ENCODE results near the gene TGM1.

DNA sequence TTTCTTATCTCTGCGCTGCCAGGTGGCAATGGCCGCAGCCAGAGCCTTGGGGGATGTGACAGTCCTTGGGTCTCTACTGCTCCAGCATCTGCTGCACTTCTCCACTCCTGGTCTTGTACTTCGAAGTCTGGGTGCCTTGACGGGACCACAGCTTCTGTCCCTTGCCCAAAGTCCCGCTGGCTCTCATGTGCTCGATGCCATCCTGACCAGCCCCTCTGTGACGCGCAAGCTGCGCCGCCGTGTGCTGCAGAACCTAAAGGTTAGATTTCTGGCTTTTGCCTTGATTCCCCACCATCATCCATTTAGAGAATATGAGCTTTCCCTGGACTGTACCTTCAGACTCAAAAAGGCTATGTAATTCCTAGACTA lies 41.0 kb upstream of the TGM1 start:
- TF ChIP-seq NR2F1 (conservative IDR thresholded peaks at IDR 0.05) = no peak
- no peak for TF ChIP-seq RAD51 (IDR thresholded peaks at IDR 0.05)
- TF ChIP-seq, protein P1, sequence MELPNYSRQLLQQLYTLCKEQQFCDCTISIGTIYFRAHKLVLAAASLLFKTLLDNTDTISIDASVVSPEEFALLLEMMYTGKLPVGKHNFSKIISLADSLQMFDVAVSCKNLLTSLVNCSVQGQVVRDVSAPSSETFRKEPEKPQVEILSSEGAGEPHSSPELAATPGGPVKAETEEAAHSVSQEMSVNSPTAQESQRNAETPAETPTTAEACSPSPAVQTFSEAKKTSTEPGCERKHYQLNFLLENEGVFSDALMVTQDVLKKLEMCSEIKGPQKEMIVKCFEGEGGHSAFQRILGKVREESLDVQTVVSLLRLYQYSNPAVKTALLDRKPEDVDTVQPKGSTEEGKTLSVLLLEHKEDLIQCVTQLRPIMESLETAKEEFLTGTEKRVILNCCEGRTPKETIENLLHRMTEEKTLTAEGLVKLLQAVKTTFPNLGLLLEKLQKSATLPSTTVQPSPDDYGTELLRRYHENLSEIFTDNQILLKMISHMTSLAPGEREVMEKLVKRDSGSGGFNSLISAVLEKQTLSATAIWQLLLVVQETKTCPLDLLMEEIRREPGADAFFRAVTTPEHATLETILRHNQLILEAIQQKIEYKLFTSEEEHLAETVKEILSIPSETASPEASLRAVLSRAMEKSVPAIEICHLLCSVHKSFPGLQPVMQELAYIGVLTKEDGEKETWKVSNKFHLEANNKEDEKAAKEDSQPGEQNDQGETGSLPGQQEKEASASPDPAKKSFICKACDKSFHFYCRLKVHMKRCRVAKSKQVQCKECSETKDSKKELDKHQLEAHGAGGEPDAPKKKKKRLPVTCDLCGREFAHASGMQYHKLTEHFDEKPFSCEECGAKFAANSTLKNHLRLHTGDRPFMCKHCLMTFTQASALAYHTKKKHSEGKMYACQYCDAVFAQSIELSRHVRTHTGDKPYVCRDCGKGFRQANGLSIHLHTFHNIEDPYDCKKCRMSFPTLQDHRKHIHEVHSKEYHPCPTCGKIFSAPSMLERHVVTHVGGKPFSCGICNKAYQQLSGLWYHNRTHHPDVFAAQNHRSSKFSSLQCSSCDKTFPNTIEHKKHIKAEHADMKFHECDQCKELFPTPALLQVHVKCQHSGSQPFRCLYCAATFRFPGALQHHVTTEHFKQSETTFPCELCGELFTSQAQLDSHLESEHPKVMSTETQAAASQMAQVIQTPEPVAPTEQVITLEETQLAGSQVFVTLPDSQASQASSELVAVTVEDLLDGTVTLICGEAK (IDR thresholded peaks at IDR 0.05; ENCODE audit: borderline replicate concordance) = no peak
- TF ChIP-seq NR2C1 (IDR thresholded peaks at IDR 0.05) = no peak
- TF ChIP-seq, protein P2, sequence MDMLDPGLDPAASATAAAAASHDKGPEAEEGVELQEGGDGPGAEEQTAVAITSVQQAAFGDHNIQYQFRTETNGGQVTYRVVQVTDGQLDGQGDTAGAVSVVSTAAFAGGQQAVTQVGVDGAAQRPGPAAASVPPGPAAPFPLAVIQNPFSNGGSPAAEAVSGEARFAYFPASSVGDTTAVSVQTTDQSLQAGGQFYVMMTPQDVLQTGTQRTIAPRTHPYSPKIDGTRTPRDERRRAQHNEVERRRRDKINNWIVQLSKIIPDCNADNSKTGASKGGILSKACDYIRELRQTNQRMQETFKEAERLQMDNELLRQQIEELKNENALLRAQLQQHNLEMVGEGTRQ (IDR thresholded peaks at IDR 0.05; ENCODE audit: borderline replicate concordance, low read depth, low read length) = no peak
- TF ChIP-seq, protein P3, sequence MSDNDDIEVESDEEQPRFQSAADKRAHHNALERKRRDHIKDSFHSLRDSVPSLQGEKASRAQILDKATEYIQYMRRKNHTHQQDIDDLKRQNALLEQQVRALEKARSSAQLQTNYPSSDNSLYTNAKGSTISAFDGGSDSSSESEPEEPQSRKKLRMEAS (IDR thresholded peaks at IDR 0.05; ENCODE audit: low read depth, low read length) = no peak
- no peak for TF ChIP-seq RELA (IDR thresholded peaks at IDR 0.05; ENCODE audit: borderline replicate concordance, partially characterized antibody)
- TF ChIP-seq POLR2AphosphoS5 (IDR thresholded peaks at IDR 0.05; ENCODE audit: low read length) = no peak
- TF ChIP-seq, protein P4, sequence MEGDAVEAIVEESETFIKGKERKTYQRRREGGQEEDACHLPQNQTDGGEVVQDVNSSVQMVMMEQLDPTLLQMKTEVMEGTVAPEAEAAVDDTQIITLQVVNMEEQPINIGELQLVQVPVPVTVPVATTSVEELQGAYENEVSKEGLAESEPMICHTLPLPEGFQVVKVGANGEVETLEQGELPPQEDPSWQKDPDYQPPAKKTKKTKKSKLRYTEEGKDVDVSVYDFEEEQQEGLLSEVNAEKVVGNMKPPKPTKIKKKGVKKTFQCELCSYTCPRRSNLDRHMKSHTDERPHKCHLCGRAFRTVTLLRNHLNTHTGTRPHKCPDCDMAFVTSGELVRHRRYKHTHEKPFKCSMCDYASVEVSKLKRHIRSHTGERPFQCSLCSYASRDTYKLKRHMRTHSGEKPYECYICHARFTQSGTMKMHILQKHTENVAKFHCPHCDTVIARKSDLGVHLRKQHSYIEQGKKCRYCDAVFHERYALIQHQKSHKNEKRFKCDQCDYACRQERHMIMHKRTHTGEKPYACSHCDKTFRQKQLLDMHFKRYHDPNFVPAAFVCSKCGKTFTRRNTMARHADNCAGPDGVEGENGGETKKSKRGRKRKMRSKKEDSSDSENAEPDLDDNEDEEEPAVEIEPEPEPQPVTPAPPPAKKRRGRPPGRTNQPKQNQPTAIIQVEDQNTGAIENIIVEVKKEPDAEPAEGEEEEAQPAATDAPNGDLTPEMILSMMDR (IDR thresholded peaks at IDR 0.05 in 2 of 3, conservative IDR thresholded peaks at IDR 0.05 in 1 of 3; ENCODE audit: control insufficient read depth in 2 of 3, extremely low read depth in 1 of 3, insufficient read depth in 1 of 3, low read depth in 3 of 3, low read length in 3 of 3) = no peak
- TF ChIP-seq, protein P5, sequence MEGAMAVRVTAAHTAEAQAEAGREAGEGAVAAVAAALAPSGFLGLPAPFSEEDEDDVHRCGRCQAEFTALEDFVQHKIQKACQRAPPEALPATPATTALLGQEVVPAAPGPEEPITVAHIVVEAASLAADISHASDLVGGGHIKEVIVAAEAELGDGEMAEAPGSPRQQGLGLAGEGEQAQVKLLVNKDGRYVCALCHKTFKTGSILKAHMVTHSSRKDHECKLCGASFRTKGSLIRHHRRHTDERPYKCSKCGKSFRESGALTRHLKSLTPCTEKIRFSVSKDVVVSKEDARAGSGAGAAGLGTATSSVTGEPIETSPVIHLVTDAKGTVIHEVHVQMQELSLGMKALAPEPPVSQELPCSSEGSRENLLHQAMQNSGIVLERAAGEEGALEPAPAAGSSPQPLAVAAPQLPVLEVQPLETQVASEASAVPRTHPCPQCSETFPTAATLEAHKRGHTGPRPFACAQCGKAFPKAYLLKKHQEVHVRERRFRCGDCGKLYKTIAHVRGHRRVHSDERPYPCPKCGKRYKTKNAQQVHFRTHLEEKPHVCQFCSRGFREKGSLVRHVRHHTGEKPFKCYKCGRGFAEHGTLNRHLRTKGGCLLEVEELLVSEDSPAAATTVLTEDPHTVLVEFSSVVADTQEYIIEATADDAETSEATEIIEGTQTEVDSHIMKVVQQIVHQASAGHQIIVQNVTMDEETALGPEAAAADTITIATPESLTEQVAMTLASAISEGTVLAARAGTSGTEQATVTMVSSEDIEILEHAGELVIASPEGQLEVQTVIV (IDR thresholded peaks at IDR 0.05; ENCODE audit: borderline replicate concordance, partially characterized antibody) = no peak
- no peak for TF ChIP-seq SREBF2 (IDR thresholded peaks at IDR 0.05; ENCODE audit: low read length)
- TF ChIP-seq POLR2A (IDR thresholded peaks at IDR 0.05; ENCODE audit: low read depth, low read length) = no peak
- no peak for TF ChIP-seq MYC (IDR thresholded peaks at IDR 0.05; ENCODE audit: insufficient read depth, insufficient read length, insufficient replicate concordance, low read length, severe bottlenecking)
- TF ChIP-seq TCF3 (IDR thresholded peaks at IDR 0.05; ENCODE audit: borderline replicate concordance, insufficient read depth, low read depth, low read length) = no peak
